ENCODE results near the gene GIPC3.

The GIPC3 gene

GRCh38 chr19:3603121-3603811 lies 18.0 kb downstream of the GIPC3 start:
- no peak for TF ChIP-seq FOXP2 (optimal IDR thresholded peaks at IDR 0.05; ENCODE audit: borderline replicate concordance, extremely low read depth, extremely low read length, insufficient read depth)
- TF ChIP-seq TAF1 (IDR thresholded peaks at IDR 0.05; ENCODE audit: borderline replicate concordance, insufficient read depth, low read length) = no peak
- TF ChIP-seq POLR2AphosphoS5 (IDR thresholded peaks at IDR 0.05; ENCODE audit: low read depth, low read length) = no peak
- no peak for TF ChIP-seq SIN3A (IDR thresholded peaks at IDR 0.05; ENCODE audit: borderline replicate concordance, insufficient read depth, low read length)
- TF ChIP-seq REST (IDR thresholded peaks at IDR 0.05; ENCODE audit: insufficient read depth in 1 of 2, low read depth in 2 of 2, low read length in 2 of 2) = no peak

GRCh38 chr19:3604227-3604986 lies 19.1 kb downstream of the GIPC3 start:
- TF ChIP-seq FOXP2 (optimal IDR thresholded peaks at IDR 0.05; ENCODE audit: borderline replicate concordance, extremely low read depth, extremely low read length, insufficient read depth) (no peak), POLR2AphosphoS5 (IDR thresholded peaks at IDR 0.05; ENCODE audit: low read depth, low read length) (no peak), REST (IDR thresholded peaks at IDR 0.05; ENCODE audit: insufficient read depth in 1 of 2, low read depth in 2 of 2, low read length in 2 of 2) (no peak), SIN3A (IDR thresholded peaks at IDR 0.05; ENCODE audit: borderline replicate concordance, insufficient read depth, low read length) (no peak), TAF1 (IDR thresholded peaks at IDR 0.05; ENCODE audit: borderline replicate concordance, insufficient read depth, low read length) (no peak)

GRCh38 chr19:3604987-3605343 lies 19.7 kb downstream of the GIPC3 start:
- TF ChIP-seq SIN3A (IDR thresholded peaks at IDR 0.05; ENCODE audit: borderline replicate concordance, insufficient read depth, low read length) (no peak), FOXP2 (optimal IDR thresholded peaks at IDR 0.05; ENCODE audit: borderline replicate concordance, extremely low read depth, extremely low read length, insufficient read depth) (no peak), POLR2AphosphoS5 (IDR thresholded peaks at IDR 0.05; ENCODE audit: low read depth, low read length) (no peak), TAF1 (IDR thresholded peaks at IDR 0.05; ENCODE audit: borderline replicate concordance, insufficient read depth, low read length) (no peak), REST (IDR thresholded peaks at IDR 0.05; ENCODE audit: insufficient read depth in 1 of 2, low read depth in 2 of 2, low read length in 2 of 2) (no peak)

- TF ChIP-seq SIN3A (IDR thresholded peaks at IDR 0.05; ENCODE audit: borderline replicate concordance, insufficient read depth, low read length) = no peak
- TF ChIP-seq REST (IDR thresholded peaks at IDR 0.05; ENCODE audit: insufficient read depth in 1 of 2, low read depth in 2 of 2, low read length in 2 of 2) = no peak
- TF ChIP-seq POLR2AphosphoS5 (IDR thresholded peaks at IDR 0.05; ENCODE audit: low read depth, low read length) = no peak
These were observed 20.1 kb downstream of the GIPC3 start for GRCh38 chr19:3605361-3605760.

Data from PFSK-1 (cell line).